GM12801 (cell line): ENCODE results near the gene ZNF79.

Experiments
- TF ChIP-seq, protein P1 (sequence below): IDR thresholded peaks from one replicate; pipeline ENCODE4 v1.5.1; 2011; ENCODE audit warnings: control low read depth; ENCODE audit not compliant: insufficient read length; ENCODE audit errors: extremely low read depth

Gene ZNF79

DNA sequence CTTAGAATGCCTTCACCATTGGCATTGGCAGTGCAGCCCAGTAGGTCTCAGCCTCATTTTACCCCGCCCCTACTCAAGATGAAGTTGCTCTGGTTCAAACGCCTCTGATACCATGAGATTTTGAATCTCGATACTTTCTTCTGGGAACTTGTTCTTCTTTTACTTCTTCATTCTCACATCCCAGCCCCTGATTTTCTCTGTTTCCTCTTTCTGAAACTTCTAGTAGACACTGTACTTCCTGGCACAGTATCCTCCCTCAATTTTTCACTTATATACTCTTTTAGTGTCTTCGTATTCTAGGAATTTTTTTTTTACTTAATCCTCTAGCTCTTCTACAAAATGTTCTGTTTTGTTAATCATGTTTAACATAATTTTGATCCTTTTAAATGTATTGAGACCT, 13.1 kb upstream of the ZNF79 start:
- TF ChIP-seq, protein P1, sequence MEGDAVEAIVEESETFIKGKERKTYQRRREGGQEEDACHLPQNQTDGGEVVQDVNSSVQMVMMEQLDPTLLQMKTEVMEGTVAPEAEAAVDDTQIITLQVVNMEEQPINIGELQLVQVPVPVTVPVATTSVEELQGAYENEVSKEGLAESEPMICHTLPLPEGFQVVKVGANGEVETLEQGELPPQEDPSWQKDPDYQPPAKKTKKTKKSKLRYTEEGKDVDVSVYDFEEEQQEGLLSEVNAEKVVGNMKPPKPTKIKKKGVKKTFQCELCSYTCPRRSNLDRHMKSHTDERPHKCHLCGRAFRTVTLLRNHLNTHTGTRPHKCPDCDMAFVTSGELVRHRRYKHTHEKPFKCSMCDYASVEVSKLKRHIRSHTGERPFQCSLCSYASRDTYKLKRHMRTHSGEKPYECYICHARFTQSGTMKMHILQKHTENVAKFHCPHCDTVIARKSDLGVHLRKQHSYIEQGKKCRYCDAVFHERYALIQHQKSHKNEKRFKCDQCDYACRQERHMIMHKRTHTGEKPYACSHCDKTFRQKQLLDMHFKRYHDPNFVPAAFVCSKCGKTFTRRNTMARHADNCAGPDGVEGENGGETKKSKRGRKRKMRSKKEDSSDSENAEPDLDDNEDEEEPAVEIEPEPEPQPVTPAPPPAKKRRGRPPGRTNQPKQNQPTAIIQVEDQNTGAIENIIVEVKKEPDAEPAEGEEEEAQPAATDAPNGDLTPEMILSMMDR: no peak

- TF ChIP-seq, protein P1: no peak
Measured at GRCh38 chr9:127415141-127415540, 9.0 kb upstream of the ZNF79 start.

DNA sequence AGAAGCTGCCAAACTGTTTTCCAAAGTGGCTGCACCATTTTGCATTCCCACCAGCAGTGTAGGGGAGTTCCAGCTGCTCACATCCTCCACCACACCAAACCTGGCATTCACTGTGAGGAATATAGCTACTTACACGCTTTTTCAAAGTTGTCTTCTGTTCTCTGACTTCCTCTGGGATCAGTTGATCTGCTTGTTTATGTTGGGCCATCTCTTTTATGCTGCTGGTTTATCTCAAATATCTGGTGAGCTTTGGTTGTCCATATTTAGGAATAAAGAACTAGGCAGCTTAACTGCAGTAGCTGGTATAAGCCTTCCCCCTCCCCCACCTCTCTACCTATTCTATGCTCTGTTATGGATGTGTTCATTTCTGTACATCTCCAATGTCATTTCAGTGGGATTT, 8.5 kb upstream of the ZNF79 start:
- TF ChIP-seq, protein P1: no peak

DNA sequence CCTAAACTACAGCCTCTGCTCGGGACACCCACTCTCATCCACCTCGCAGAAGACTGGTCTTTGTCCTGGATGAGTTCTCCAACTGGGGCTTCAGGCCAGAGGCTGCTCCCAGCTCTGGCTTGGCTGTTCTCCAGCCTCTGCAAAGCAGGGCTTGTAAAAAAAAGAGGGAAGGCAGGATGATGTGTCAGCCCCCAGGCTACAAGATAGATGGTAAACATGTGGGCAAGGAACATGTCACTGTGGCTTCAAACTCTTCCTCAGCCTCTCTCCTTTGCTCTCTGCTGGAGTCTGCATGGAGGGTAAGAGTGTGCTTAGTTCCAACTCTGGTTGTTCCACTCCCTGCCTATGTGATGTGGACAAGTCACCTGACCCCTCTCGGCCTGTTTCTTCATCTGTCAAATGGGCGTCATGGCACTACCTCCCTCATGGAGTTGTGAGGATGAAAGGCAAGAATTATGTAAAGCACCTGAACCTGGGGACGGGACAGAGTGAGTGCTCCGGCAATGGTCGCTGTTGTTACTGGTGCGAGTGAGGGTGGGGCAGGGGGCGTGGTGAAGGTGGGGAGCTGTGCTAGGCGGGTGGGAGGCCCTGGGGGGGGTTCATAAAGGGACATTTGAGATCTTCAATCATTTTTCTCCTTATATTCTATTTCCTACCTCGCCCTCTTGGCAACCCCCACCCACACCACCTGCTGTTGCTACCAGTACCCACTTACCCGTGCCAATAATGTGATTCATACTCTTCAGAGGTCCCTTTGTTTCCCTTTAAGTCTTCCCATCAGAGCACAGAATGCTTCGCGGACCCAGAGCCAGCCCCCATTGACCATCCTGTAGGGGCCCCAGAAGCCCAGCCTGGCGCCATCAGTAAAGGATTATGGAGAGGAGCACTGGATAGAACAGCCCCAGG, 6.8 kb upstream of the ZNF79 start:
- TF ChIP-seq, protein P1: no peak

- TF ChIP-seq, protein P1: no peak
Measured at GRCh38 chr9:127418037-127418471, 6.1 kb upstream of the ZNF79 start.

DNA sequence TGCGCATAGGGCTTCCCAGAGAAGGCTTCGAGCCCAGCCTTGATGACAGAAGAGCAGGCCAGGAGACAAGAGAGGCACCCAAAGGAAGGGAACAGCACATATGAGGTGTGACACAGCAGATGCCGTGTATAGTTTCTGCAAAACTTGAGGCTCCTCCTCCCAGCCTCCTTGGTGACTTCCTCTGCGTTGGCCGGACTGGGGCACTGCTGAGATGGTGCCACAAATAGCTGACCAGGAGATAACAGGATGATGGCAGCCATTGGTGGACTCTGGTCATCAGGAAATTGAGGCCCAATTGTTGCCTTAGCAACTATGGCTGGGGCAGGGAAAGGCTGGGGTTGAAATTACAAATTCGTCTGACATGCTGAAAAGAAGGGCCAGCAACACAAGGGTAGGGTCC, 4.8 kb upstream of the ZNF79 start:
- TF ChIP-seq, protein P1: no peak

GRCh38 chr9:127421057-127421456, 3.1 kb upstream of the ZNF79 start:
- TF ChIP-seq, protein P1: no peak
